ENCODE data around the gene CDK6. TPM values are rescaled to one million over a fixed set of nuclear protein-coding genes. Genes with fewer than 3 reads are reported as not detected.

The CDK6 gene
- total and polyA plus RNA-seq, 2 experiments from 2014 or later = 17.8 to 61.5 TPM

DNA sequence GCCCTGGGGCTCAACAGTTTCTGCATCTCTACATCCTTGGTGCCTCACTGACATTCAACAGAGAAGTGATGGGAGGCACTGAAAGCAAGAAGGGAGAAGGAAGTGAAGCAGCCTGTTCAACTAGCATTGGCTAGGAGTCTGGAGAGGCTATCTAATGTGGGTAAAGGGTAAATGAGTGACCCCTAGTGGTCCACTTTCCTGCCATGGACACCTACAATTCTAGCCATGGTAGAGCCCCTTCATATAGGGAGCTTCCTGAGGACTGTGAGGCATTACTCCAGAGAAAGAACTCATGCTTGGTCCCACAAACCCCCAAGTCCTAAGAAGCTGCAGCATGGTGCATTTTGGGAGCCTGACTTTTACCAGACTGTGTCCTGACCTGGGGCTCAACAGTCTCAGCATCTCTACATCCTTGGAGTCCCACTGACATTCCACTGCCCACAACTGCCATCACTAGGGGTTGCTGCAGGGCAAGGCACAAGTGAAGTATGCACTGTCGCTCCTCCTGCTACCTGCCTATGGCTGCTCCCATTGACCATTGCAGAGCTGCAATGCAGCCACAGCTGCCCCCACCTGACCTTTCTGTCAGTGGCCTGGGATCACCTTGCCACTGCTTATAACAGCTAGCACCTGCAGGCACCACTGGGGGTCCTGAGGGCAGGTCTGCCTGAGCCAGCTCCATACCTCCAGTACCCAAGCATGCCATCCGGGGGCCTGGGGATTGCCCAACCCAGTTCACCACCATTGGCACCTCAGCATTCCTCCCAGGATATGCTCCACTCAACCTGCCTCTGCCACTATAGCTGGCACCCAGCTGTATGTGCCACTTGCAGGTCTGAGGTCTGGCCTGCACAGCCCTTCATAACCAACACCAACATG, 44.1 kb upstream of the CDK6 start:
- H3K4me3 ChIP-seq = no peak overlapping the region
- no peaks in the 10 kb centered on the region for H3K36me3 ChIP-seq (ENCODE audit: low read depth)
- no peaks in the 10 kb centered on the region for H3K9me2 ChIP-seq (ENCODE audit: insufficient read depth)
- no peak overlapping the region for H3K9ac ChIP-seq
- H3K27me3 ChIP-seq (replicated peaks; ENCODE audit: insufficient read depth) = no peaks in the 10 kb centered on the region
- no peaks in the 10 kb centered on the region for H3K9me3 ChIP-seq (ENCODE audit: low read depth)
- no peaks in the 10 kb centered on the region for H4K20me1 ChIP-seq (ENCODE audit: insufficient read depth)
- in situ Hi-C loops (cut with MboI) = no loop called here
- no peak overlapping the region for H2AFZ ChIP-seq
- H3K4me2 ChIP-seq (ENCODE audit: unreplicated experiment) = no peak overlapping the region
- WGBS, 2 experiments (ENCODE audit: low coverage in 1 of 2, low lambda C conversion rate in 2 of 2, missing lambda C conversion rate in 2 of 2) = 85% methylated on average over 2 of the region's 2 CpGs
- H3K27ac ChIP-seq = no peak overlapping the region
- H3K79me2 ChIP-seq (ENCODE audit: insufficient read depth) = no peaks in the 10 kb centered on the region
- no peaks in the 10 kb centered on the region for H3F3A ChIP-seq (ENCODE audit: insufficient read depth)
- H3K4me1 ChIP-seq (ENCODE audit: insufficient read depth) = no peaks in the 10 kb centered on the region
- no peak for TF ChIP-seq EZH2phosphoT487 (IDR thresholded peaks at IDR 0.05; ENCODE audit: insufficient read depth, low read depth)
- TF ChIP-seq EZH2 (IDR thresholded peaks at IDR 0.05; ENCODE audit: insufficient read depth, poor library complexity, severe bottlenecking) = no peak
- DNase-seq = no peak

GRCh38 chr7:92877367-92877766, 41.0 kb upstream of the CDK6 start:
- Histone ChIP-seq H3K27me3 (replicated peaks; ENCODE audit: insufficient read depth) (no peaks in the 10 kb centered on the region), H4K20me1 (ENCODE audit: insufficient read depth) (no peaks in the 10 kb centered on the region), H3K36me3 (ENCODE audit: low read depth) (no peaks in the 10 kb centered on the region), H3K9ac (no peak overlapping the region), H3K79me2 (ENCODE audit: insufficient read depth) (no peaks in the 10 kb centered on the region), H2AFZ (no peak overlapping the region), H3K4me3 (no peak overlapping the region), H3K27ac (no peak overlapping the region), H3K9me2 (ENCODE audit: insufficient read depth) (no peaks in the 10 kb centered on the region), H3K4me1 (ENCODE audit: insufficient read depth) (peaks cover 7% of the 10 kb centered on the region; the same call in 1 of the 2 replicates), H3K4me2 (ENCODE audit: unreplicated experiment) (no peak overlapping the region), H3F3A (ENCODE audit: insufficient read depth) (no peaks in the 10 kb centered on the region), H3K9me3 (ENCODE audit: low read depth) (no peaks in the 10 kb centered on the region)
- no peak for TF ChIP-seq EZH2phosphoT487 (IDR thresholded peaks at IDR 0.05; ENCODE audit: insufficient read depth, low read depth)
- no peak for TF ChIP-seq EZH2 (IDR thresholded peaks at IDR 0.05; ENCODE audit: insufficient read depth, poor library complexity, severe bottlenecking)
- whole genome bisulfite sequencing, 2 experiments (ENCODE audit: low coverage in 1 of 2, low lambda C conversion rate in 2 of 2, missing lambda C conversion rate in 2 of 2) = 87 to 94% methylated on average over 1 of the region's 1 CpG
- in situ Hi-C loops (cut with MboI) = no loop called here
- no peak for DNase-seq

- Histone ChIP-seq H3K27me3 (replicated peaks; ENCODE audit: insufficient read depth) (no peaks in the 10 kb centered on the region), H2AFZ (no peak overlapping the region), H4K20me1 (ENCODE audit: insufficient read depth) (no peaks in the 10 kb centered on the region), H3K9me2 (ENCODE audit: insufficient read depth) (no peaks in the 10 kb centered on the region), H3K79me2 (ENCODE audit: insufficient read depth) (no peaks in the 10 kb centered on the region), H3K36me3 (ENCODE audit: low read depth) (no peaks in the 10 kb centered on the region), H3K4me3 (no peak overlapping the region), H3K9ac (no peak overlapping the region), H3K27ac (no peak overlapping the region), H3K4me2 (ENCODE audit: unreplicated experiment) (no peak overlapping the region), H3K9me3 (ENCODE audit: low read depth) (no peaks in the 10 kb centered on the region), H3K4me1 (ENCODE audit: insufficient read depth) (peaks cover 9% of the 10 kb centered on the region; the same call in 1 of the 2 replicates), H3F3A (ENCODE audit: insufficient read depth) (no peaks in the 10 kb centered on the region)
- DNase-seq = no peak
- in situ Hi-C loops (cut with MboI) = no loop called here
- TF ChIP-seq EZH2 (IDR thresholded peaks at IDR 0.05; ENCODE audit: insufficient read depth, poor library complexity, severe bottlenecking) (no peak), EZH2phosphoT487 (IDR thresholded peaks at IDR 0.05; ENCODE audit: insufficient read depth, low read depth) (no peak)
- WGBS, 2 experiments (ENCODE audit: low coverage in 1 of 2, low lambda C conversion rate in 2 of 2, missing lambda C conversion rate in 2 of 2) = 72 to 85% methylated on average over 1 of the region's 1 CpG
Measured at GRCh38 chr7:92876836-92877235, 40.5 kb upstream of the CDK6 start.

- no peaks in the 10 kb centered on the region for H3K36me3 ChIP-seq (ENCODE audit: low read depth)
- H2AFZ ChIP-seq = no peak overlapping the region
- no peak overlapping the region for H3K27ac ChIP-seq
- TF ChIP-seq EZH2phosphoT487 (IDR thresholded peaks at IDR 0.05; ENCODE audit: insufficient read depth, low read depth) (no peak), EZH2 (IDR thresholded peaks at IDR 0.05; ENCODE audit: insufficient read depth, poor library complexity, severe bottlenecking) (no peak)
- no peak overlapping the region for H3K4me3 ChIP-seq
- no peaks in the 10 kb centered on the region for H3K9me3 ChIP-seq (ENCODE audit: low read depth)
- DNase-seq = peak; percentile 23
- 77 to 97% methylated on average over 2 of the region's 2 CpGs for WGBS, 2 experiments (ENCODE audit: low coverage in 1 of 2, low lambda C conversion rate in 2 of 2, missing lambda C conversion rate in 2 of 2)
- no peaks in the 10 kb centered on the region for H3K79me2 ChIP-seq (ENCODE audit: insufficient read depth)
- H3F3A ChIP-seq (ENCODE audit: insufficient read depth) = no peaks in the 10 kb centered on the region
- in situ Hi-C loops (cut with MboI) = no loop called here
- H4K20me1 ChIP-seq (ENCODE audit: insufficient read depth) = no peaks in the 10 kb centered on the region
- no peaks in the 10 kb centered on the region for H3K9me2 ChIP-seq (ENCODE audit: insufficient read depth)
- H3K27me3 ChIP-seq (replicated peaks; ENCODE audit: insufficient read depth) = no peaks in the 10 kb centered on the region
- H3K4me1 ChIP-seq (ENCODE audit: insufficient read depth) = peaks cover 9% of the 10 kb centered on the region; the same call in 1 of the 2 replicates
- H3K9ac ChIP-seq = no peak overlapping the region
- no peak overlapping the region for H3K4me2 ChIP-seq (ENCODE audit: unreplicated experiment)
Measured at GRCh38 chr7:92875719-92876118, 39.3 kb upstream of the CDK6 start.

Data from GM23248 (cell line).